GM12891 (cell line): ENCODE results near the gene NRIP1.

Source experiments
- POLR2A ChIP-seq: IDR thresholded peaks from 2 replicates; pipeline ENCODE4 v1.6.1; 2011; ENCODE audit warnings: low read depth, low read length, control low read depth
- POLR2AphosphoS5 ChIP-seq: IDR thresholded peaks from 2 replicates; pipeline ENCODE4 v1.6.1; 2011; ENCODE audit warnings: low read depth, low read length, control low read depth
- POU2F2 ChIP-seq: IDR thresholded peaks from 2 replicates; pipeline ENCODE4 v1.6.1; 2011; ENCODE audit warnings: low read depth, mild to moderate bottlenecking, control low read depth, low read length, moderate library complexity
- SPI1 ChIP-seq: IDR thresholded peaks from 2 replicates; pipeline ENCODE4 v1.6.1; 2011; ENCODE audit warnings: low read depth, low read length, control low read depth
- TAF1 ChIP-seq: IDR thresholded peaks from 2 replicates; pipeline ENCODE4 v1.6.1; 2011; ENCODE audit warnings: low read depth, low read length, control low read depth

DNA sequence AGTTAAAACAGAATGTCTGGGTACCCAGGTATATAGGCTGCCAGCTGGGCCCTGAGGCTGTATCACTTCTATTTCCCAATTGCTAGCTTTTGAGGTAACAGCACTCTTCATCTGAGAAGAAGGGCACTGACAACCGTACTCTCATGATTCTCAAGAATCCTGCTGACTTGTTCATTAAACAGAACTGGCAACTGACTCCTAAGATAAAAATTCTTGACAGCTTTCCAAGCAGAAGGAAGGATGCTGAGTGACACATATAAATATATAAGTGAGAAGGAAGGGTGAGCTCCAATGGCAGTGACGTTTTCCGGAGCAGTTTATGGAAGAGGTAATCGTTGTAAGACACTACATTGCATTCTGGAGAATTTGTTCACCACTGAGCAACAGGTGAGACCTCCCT lies 48.1 kb upstream of the NRIP1 start:
- TF ChIP-seq POLR2AphosphoS5 (no peak), POLR2A (no peak), SPI1 (no peak), TAF1 (no peak), POU2F2 (no peak)
